ENCODE results near the gene RARA. TPM values are rescaled to one million over a fixed set of nuclear protein-coding genes. Genes with fewer than 3 reads are reported as not detected.

RARA gene
- total RNA-seq, 4 donors from 2014 or later: 19.4 to 32.1 (median 28.3) TPM

GRCh38 chr17:40327244-40327729 lies 18.3 kb downstream of the RARA start:
- no peaks in the 10 kb centered on the region for H3K9me3 ChIP-seq
- TF ChIP-seq CTCF (IDR thresholded peaks at IDR 0.05): no peak
- TF ChIP-seq EP300 (IDR thresholded peaks at IDR 0.05): no peak
- TF ChIP-seq POLR2A (IDR thresholded peaks at IDR 0.05): no peak
- TF ChIP-seq POLR2AphosphoS5 (IDR thresholded peaks at IDR 0.05): no peak
- H3K27me3 ChIP-seq: no peaks in the 10 kb centered on the region
- peaks cover 100% of the 10 kb centered on the region for H3K4me1 ChIP-seq
- no peaks in the 10 kb centered on the region for H3K36me3 ChIP-seq
- peak overlapping the region; percentile 66 for H3K27ac ChIP-seq
- peak in 1 of 2 donors; percentile 74 for DNase-seq (ENCODE audit: low spot score in 2 of 2)
- WGBS: 59% methylated on average over 3 of the region's 4 CpGs
- no peak overlapping the region for H3K4me3 ChIP-seq

DNA sequence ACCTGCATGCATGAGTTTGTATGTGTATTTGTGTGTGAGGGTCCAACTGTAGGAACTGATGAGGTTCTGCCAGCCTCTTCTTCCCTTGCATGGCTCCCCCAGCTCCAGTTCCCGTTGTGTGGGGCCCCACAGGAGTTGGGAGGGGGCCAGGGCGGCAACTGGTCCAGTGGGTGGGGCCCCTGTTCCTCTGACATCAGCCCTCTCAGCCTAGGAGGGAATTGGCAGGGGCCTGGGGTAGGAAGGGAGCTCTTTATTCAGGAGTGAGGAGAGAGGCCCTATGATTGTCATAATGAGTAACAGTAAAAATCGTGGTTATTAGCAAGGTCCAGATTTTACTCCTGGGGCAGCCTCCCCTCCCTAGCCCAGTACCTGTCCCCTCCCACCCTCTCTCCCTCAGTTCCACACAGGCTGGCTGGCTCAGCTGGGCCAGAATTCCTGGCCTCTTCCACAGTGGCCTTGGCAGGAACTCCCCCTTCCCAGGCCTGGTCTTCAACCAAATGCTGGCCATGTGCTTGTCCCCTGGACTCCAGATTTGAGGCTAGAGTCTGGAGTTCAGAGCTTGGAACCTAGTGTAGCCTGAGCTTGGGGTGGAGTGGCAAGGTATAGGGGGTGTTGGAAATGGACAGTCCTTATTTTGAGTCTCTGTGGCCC lies 18.9 kb downstream of the RARA start:
- DNase-seq (ENCODE audit: low spot score in 2 of 2): no peak
- H3K4me1 ChIP-seq: peaks cover 100% of the 10 kb centered on the region
- no peaks in the 10 kb centered on the region for H3K36me3 ChIP-seq
- TF ChIP-seq POLR2AphosphoS5 (IDR thresholded peaks at IDR 0.05): no peak
- no peak for TF ChIP-seq CTCF (IDR thresholded peaks at IDR 0.05)
- no peak for TF ChIP-seq EP300 (IDR thresholded peaks at IDR 0.05)
- TF ChIP-seq POLR2A (IDR thresholded peaks at IDR 0.05): no peak
- WGBS: 0% methylated on average over 3 of the region's 3 CpGs
- H3K9me3 ChIP-seq: no peaks in the 10 kb centered on the region
- no peak overlapping the region for H3K27ac ChIP-seq
- H3K27me3 ChIP-seq: no peaks in the 10 kb centered on the region
- no peak overlapping the region for H3K4me3 ChIP-seq

- Histone ChIP-seq H3K4me3 (no peak overlapping the region), H3K27ac (no peak overlapping the region), H3K4me1 (peaks cover 100% of the 10 kb centered on the region), H3K36me3 (no peaks in the 10 kb centered on the region), H3K9me3 (no peaks in the 10 kb centered on the region), H3K27me3 (no peaks in the 10 kb centered on the region)
- TF ChIP-seq POLR2A (IDR thresholded peaks at IDR 0.05): no peak
- no peak for TF ChIP-seq CTCF (IDR thresholded peaks at IDR 0.05)
- TF ChIP-seq EP300 (IDR thresholded peaks at IDR 0.05): no peak
- TF ChIP-seq POLR2AphosphoS5 (IDR thresholded peaks at IDR 0.05): no peak
- WGBS: 76% methylated on average over 2 of the region's 2 CpGs
- no peak for DNase-seq (ENCODE audit: low spot score in 2 of 2)
Measured at GRCh38 chr17:40328386-40328766, 19.4 kb downstream of the RARA start.

GRCh38 chr17:40329839-40330794 lies 21.1 kb downstream of the RARA start:
- H3K4me3 ChIP-seq: peak overlapping the region; percentile 15
- H3K4me1 ChIP-seq: peaks cover 100% of the 10 kb centered on the region
- TF ChIP-seq POLR2A (IDR thresholded peaks at IDR 0.05) (no peak), EP300 (IDR thresholded peaks at IDR 0.05) (no peak), POLR2AphosphoS5 (IDR thresholded peaks at IDR 0.05) (no peak), CTCF (IDR thresholded peaks at IDR 0.05) (no peak)
- WGBS: 25% methylated on average over 11 of the region's 11 CpGs
- peak overlapping the region; percentile 70 for H3K27ac ChIP-seq
- H3K9me3 ChIP-seq: no peaks in the 10 kb centered on the region
- H3K36me3 ChIP-seq: no peaks in the 10 kb centered on the region
- DNase-seq (ENCODE audit: low spot score in 2 of 2): peak in 1 of 2 donors; percentile 69
- H3K27me3 ChIP-seq: no peaks in the 10 kb centered on the region

Measured in suprapubic skin (tissue), 4 donors.